ENCODE measurements around the gene DOK7. TPM values are rescaled to one million over a fixed set of nuclear protein-coding genes. Genes with fewer than 3 reads are reported as not detected.

DOK7 gene
- total RNA-seq, 2 donors from 2014 or later: 0.24 to 0.70 TPM

GRCh38 chr4:3481113-3481531 lies 18.0 kb downstream of the DOK7 start:
- ATAC-seq (no peak), DNase-seq (no peak)
- intact Hi-C loops (cut with DNase I, micrococcal nuclease): no loop called here

GRCh38 chr4:3481783-3482393 lies 18.8 kb downstream of the DOK7 start:
- intact Hi-C loops (cut with DNase I, micrococcal nuclease): no loop called here
- DNase-seq (peak in 1 of 2 donors; percentile 60), ATAC-seq (peak; percentile 55)

GRCh38 chr4:3482707-3483106 lies 19.6 kb downstream of the DOK7 start:
- ATAC-seq: no peak
- DNase-seq: no peak
- intact Hi-C loops (cut with DNase I, micrococcal nuclease): no loop called here

- ATAC-seq (no peak), DNase-seq (no peak)
- intact Hi-C loops (cut with DNase I, micrococcal nuclease): no loop called here
These were observed 20.4 kb downstream of the DOK7 start for GRCh38 chr4:3483471-3483921.

- DNase-seq: peak; percentile 56 to 63
- intact Hi-C loops (cut with DNase I, micrococcal nuclease): no loop called here
- ATAC-seq: peak; percentile 73
These were observed 21.2 kb downstream of the DOK7 start for GRCh38 chr4:3484057-3484973.

GRCh38 chr4:3485011-3485791 lies 22.1 kb downstream of the DOK7 start:
- ATAC-seq (peak; percentile 29), DNase-seq (peak in 1 of 2 donors; percentile 53)
- intact Hi-C loops (cut with DNase I, micrococcal nuclease): no loop called here

- intact Hi-C loops (cut with DNase I, micrococcal nuclease): no loop called here
- no peak for DNase-seq
These were observed 22.9 kb downstream of the DOK7 start for GRCh38 chr4:3485886-3486540.

GRCh38 chr4:3486541-3487540 lies 23.7 kb downstream of the DOK7 start:
- DNase-seq: no peak
- intact Hi-C loops (cut with DNase I, micrococcal nuclease): no loop called here
- ATAC-seq: no peak

More at GRCh38 chr4:3485886-3486540, 22.9 kb downstream of the DOK7 start:
- no peak for ATAC-seq

GRCh38 chr4:3487861-3488260 lies 24.8 kb downstream of the DOK7 start:
- DNase-seq (no peak), ATAC-seq (no peak)
- intact Hi-C loops (cut with DNase I, micrococcal nuclease): no loop called here

GRCh38 chr4:3488820-3489219 lies 25.7 kb downstream of the DOK7 start:
- DNase-seq (no peak), ATAC-seq (no peak)
- intact Hi-C loops (cut with DNase I, micrococcal nuclease): no loop called here

GRCh38 chr4:3489451-3489962 lies 26.4 kb downstream of the DOK7 start:
- intact Hi-C loops (cut with DNase I, micrococcal nuclease): no loop called here
- ATAC-seq (no peak), DNase-seq (no peak)

GRCh38 chr4:3491681-3492405 lies 28.7 kb downstream of the DOK7 start:
- ATAC-seq (no peak), DNase-seq (no peak)
- intact Hi-C loops (cut with DNase I, micrococcal nuclease): no loop called here

- DNase-seq: no peak
- intact Hi-C loops (cut with DNase I, micrococcal nuclease): no loop called here
- no peak for ATAC-seq
These were observed 29.9 kb downstream of the DOK7 start for GRCh38 chr4:3492741-3493719.

- intact Hi-C loops (cut with DNase I, micrococcal nuclease): no loop called here
- no peak for ATAC-seq
- no peak for DNase-seq
These were observed 30.8 kb downstream of the DOK7 start for GRCh38 chr4:3493720-3494461.

GRCh38 chr4:3494462-3494871 lies 31.4 kb downstream of the DOK7 start:
- DNase-seq: no peak
- intact Hi-C loops (cut with DNase I, micrococcal nuclease): no loop called here

More at GRCh38 chr4:3494462-3494871, 31.4 kb downstream of the DOK7 start:
- ATAC-seq: no peak

All from left colon (tissue), 2 donors.